ENCODE measurements around the gene LTBP1.

GRCh38 chr2:32931945-32932709 lies 14.6 kb upstream of the LTBP1 start:
- TF ChIP-seq TBX2 (CRISPR knock-in tag; IDR thresholded peaks at IDR 0.05; ENCODE audit: borderline replicate concordance) (no peak), ZBTB33 (CRISPR knock-in tag; IDR thresholded peaks at IDR 0.05) (no peak), CBX2 (IDR thresholded peaks at IDR 0.05; ENCODE audit: low read depth, low read length) (no peak), CBX2 (CRISPR knock-in tag; IDR thresholded peaks at IDR 0.05; ENCODE audit: low read depth) (no peak), ZNF292 (CRISPR knock-in tag; IDR thresholded peaks at IDR 0.05; ENCODE audit: borderline replicate concordance, low read depth) (no peak), EP300 (IDR thresholded peaks at IDR 0.05; ENCODE audit: low read depth in 2 of 2, low read length in 2 of 2) (no peak), EP300 (CRISPR knock-in tag; IDR thresholded peaks at IDR 0.05; ENCODE audit: borderline replicate concordance) (no peak), ELF4 (CRISPR knock-in tag; IDR thresholded peaks at IDR 0.05; ENCODE audit: borderline replicate concordance) (no peak), ZNF251 (CRISPR knock-in tag; IDR thresholded peaks at IDR 0.05) (no peak), ZNF530 (CRISPR knock-in tag; IDR thresholded peaks at IDR 0.05; ENCODE audit: low read depth) (no peak), ATF1 (CRISPR knock-in tag; IDR thresholded peaks at IDR 0.05) (no peak), ZNF280D (CRISPR knock-in tag; IDR thresholded peaks at IDR 0.05) (no peak), CTCF (CRISPR knock-in tag; IDR thresholded peaks at IDR 0.05) (no peak), ZNF136 (CRISPR knock-in tag; IDR thresholded peaks at IDR 0.05; ENCODE audit: low read depth) (no peak), SUZ12 (IDR thresholded peaks at IDR 0.05; ENCODE audit: low read depth, low read length) (no peak), ZBTB10 (CRISPR knock-in tag; IDR thresholded peaks at IDR 0.05; ENCODE audit: borderline replicate concordance) (no peak)

All from HepG2 (cell line).